ENCODE measurements around the gene FAM13C. TPM values are rescaled to one million over a fixed set of nuclear protein-coding genes. Genes with fewer than 3 reads are reported as not detected.

The FAM13C gene
- total RNA-seq, 2 donors from 2014 or later = 5.4 to 9.6 TPM

- H3K36me3 ChIP-seq (replicated peaks in 1 of 2; ENCODE audit: insufficient read depth in 1 of 2, low read depth in 2 of 2) = no peaks in the 10 kb centered on the region
- TF ChIP-seq CTCF (IDR thresholded peaks at IDR 0.05) = no peak
- no peak for TF ChIP-seq POLR2A (IDR thresholded peaks at IDR 0.05)
- H3K27ac ChIP-seq = no peak overlapping the region
- 77 to 79% methylated on average over 6 of the region's 6 CpGs for WGBS, 2 donors
- DNase-seq (no peak), ATAC-seq (no peak)
- H3K9me3 ChIP-seq = no peaks in the 10 kb centered on the region
- intact Hi-C loops (cut with DNase I) = no loop called here
- no peaks in the 10 kb centered on the region for H3K27me3 ChIP-seq
- H3K4me1 ChIP-seq = peaks cover 11% of the 10 kb centered on the region
- no peak overlapping the region for H3K4me3 ChIP-seq
Observed at GRCh38 chr10:59360605-59361405, 1.5 kb downstream of the FAM13C start.

DNA sequence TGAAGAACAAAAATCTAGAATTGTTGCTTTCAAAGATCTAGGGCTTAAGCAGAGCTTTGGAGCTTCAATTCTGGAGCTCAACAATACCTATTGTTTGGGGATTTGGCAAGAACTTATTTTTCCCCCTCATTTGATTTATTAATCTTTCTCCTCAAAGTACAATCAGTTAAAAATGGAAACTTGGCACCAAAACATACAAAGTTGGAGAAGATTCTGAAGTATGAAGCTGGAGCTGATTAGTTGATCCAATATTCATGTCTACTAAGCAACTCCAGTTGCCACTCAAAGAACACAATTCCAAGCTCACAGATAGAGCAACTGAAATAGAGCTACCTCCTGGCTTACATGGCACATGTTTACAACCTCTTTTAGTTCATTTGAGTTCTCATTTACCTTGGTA is 3.8 kb downstream of the FAM13C start:
- H3K4me1 ChIP-seq = peaks cover 11% of the 10 kb centered on the region
- no peak overlapping the region for H3K4me3 ChIP-seq
- ATAC-seq = no peak
- DNase-seq = no peak
- H3K9me3 ChIP-seq = no peaks in the 10 kb centered on the region
- H3K27me3 ChIP-seq = no peaks in the 10 kb centered on the region
- no peak overlapping the region for H3K27ac ChIP-seq
- intact Hi-C loops (cut with DNase I) = no loop called here
- no peak for TF ChIP-seq POLR2A (IDR thresholded peaks at IDR 0.05)
- TF ChIP-seq CTCF (IDR thresholded peaks at IDR 0.05) = no peak
- H3K36me3 ChIP-seq (replicated peaks in 1 of 2; ENCODE audit: insufficient read depth in 1 of 2, low read depth in 2 of 2) = no peaks in the 10 kb centered on the region

- DNase-seq (no peak), ATAC-seq (no peak)
- H3K4me3 ChIP-seq = no peak overlapping the region
- H3K27me3 ChIP-seq = no peaks in the 10 kb centered on the region
- no peaks in the 10 kb centered on the region for H3K9me3 ChIP-seq
- H3K36me3 ChIP-seq (replicated peaks in 1 of 2; ENCODE audit: insufficient read depth in 1 of 2, low read depth in 2 of 2) = no peaks in the 10 kb centered on the region
- TF ChIP-seq POLR2A (IDR thresholded peaks at IDR 0.05) (no peak), CTCF (IDR thresholded peaks at IDR 0.05) (no peak)
- peaks cover 5% of the 10 kb centered on the region for H3K4me1 ChIP-seq
- no peak overlapping the region for H3K27ac ChIP-seq
- intact Hi-C loops (cut with DNase I) = no loop called here
Observed at GRCh38 chr10:59354434-59354833, 7.9 kb downstream of the FAM13C start.

GRCh38 chr10:59350558-59350957 is 11.8 kb downstream of the FAM13C start:
- Histone ChIP-seq H3K4me1 (no peaks in the 10 kb centered on the region), H3K4me3 (no peak overlapping the region), H3K36me3 (replicated peaks in 1 of 2; ENCODE audit: insufficient read depth in 1 of 2, low read depth in 2 of 2) (no peaks in the 10 kb centered on the region), H3K27me3 (no peaks in the 10 kb centered on the region), H3K27ac (no peak overlapping the region), H3K9me3 (no peaks in the 10 kb centered on the region)
- 84 to 85% methylated on average over 2 of the region's 2 CpGs for WGBS, 2 donors
- TF ChIP-seq POLR2A (IDR thresholded peaks at IDR 0.05) (no peak), CTCF (IDR thresholded peaks at IDR 0.05) (no peak)
- DNase-seq (no peak), ATAC-seq (no peak)
- intact Hi-C loops (cut with DNase I) = no loop called here

DNA sequence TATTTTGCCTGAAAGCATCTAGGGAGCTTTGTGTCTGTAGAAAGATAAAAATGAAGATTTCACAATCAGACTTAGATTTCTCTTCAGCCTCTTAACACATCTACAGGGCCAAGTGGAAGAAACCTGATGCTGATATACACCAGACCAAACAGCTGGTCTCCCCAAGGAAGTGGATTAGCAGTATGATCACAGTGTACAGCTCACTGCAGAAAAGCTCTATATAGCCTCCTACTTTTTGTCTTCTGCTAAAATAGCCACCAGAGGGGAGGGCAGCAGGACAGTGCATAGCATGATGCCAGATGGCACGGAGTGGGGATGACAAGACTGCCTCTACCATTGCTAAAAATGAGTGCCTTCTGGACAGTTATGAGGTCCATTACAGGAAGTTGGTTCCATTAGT is 16.0 kb downstream of the FAM13C start:
- Histone ChIP-seq H3K9me3 (no peaks in the 10 kb centered on the region), H3K4me1 (no peaks in the 10 kb centered on the region), H3K4me3 (no peak overlapping the region), H3K36me3 (replicated peaks in 1 of 2; ENCODE audit: insufficient read depth in 1 of 2, low read depth in 2 of 2) (no peaks in the 10 kb centered on the region), H3K27me3 (no peaks in the 10 kb centered on the region), H3K27ac (no peak overlapping the region)
- DNase-seq = no peak
- no peak for ATAC-seq
- intact Hi-C loops (cut with DNase I) = no loop called here
- WGBS, 2 donors = 82 to 89% methylated on average over 1 of the region's 1 CpG
- TF ChIP-seq POLR2A (IDR thresholded peaks at IDR 0.05) (no peak), CTCF (IDR thresholded peaks at IDR 0.05) (no peak)
